HG03064 (cell line): Measurements from ENCODE around the gene B3GNT9.
A peak's percentile ranks its signal among the peaks of the same experiment; 100 is the strongest.

Source experiments
- ATAC-seq: cut with Tn5 transposase; IDR thresholded peaks from one replicate; pipeline ENCODE4 v1.9.1; 2021; ENCODE audit warnings: low read depth; ENCODE audit not compliant: unreplicated experiment

The B3GNT9 gene

GRCh38 chr16:67186550-67186950 is 35.8 kb upstream of the B3GNT9 start:
- no peak for ATAC-seq

- no peak for ATAC-seq
Observed at GRCh38 chr16:67185651-67186134, 34.9 kb upstream of the B3GNT9 start.

DNA sequence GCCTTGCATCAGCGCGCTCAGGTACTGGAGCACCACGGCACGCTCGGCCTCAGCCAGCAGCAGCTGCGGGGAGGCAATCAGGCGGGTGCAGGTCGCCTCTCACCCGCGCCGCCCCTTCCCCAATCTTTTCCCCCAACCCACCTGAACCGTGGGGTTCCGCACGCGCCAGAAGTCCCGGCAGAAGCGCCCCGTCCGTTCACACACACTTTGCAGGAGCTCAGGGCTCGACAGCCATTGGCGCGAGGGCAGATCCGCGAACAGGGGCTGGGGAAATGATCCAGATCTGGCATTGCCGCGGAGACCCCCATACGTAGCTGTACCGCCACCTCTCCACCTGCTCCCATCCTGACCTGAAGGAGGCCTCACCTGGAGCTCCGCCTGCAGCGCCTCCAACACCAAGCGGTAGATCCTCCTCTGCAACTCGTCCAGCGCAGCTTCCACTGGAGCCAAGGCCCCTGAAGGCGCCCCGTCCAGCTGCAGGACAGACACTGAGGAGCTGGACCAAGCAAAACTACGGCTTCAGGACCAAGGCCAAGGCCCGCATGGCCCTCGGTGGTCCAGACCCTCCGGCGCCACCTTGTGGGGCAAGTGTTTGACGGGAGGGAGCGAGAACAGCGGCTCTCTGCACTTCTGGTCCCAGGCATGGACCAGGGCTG is 34.3 kb upstream of the B3GNT9 start:
- no peak for ATAC-seq

GRCh38 chr16:67184453-67184994 is 33.7 kb upstream of the B3GNT9 start:
- ATAC-seq, result peak; percentile 10

DNA sequence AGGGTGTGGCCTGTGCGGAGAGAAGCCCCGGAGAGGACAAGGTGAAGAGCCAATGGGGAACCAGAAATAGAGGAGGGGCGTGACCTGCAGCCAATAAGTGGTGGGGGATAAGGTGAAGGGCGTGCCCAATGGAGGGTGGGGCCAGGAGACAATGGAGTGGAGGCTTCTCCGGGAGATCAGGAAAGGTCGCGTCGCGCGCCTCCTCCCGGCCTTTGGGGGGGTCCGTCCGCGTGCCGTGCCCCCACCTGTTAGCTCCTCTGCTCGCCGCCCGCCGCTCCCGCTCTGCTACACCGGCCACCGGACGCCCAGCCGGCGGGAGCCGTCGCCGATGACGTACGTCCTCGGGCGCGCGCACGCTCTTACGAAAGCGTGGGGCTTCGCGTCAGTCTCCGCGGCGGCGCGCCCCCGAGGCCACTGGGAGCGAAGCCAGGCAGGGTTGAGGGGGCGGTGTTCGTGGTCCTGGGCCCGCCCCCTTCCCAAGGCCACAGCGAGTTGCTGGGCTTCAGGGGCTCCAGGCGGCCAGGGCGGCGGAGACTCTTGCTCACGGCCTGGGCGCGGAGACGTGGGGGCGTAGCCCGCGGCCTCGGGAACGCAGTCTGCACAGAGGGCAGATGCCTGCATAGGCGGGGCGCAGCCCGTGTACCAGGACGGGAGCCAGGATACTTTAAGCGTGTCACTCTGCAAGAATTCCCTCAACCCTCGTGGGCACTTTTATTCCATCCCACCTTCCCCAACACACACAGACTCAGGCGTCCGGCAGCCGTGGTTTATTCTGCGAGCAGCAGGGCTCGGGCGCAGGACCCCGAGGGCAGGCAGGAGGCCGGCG is 33.0 kb upstream of the B3GNT9 start, which contains the start of gene MATCAP1:
Gene MATCAP1, minus strand, starts transcription at position 337 of the 826 bp plus-strand sequence. CDS start 3,353 bp downstream, outside the sequence.
- peak; percentile 87 for ATAC-seq

GRCh38 chr16:67183284-67183626 is 32.5 kb upstream of the B3GNT9 start:
- no peak for ATAC-seq

- no peak for ATAC-seq
Observed at GRCh38 chr16:67182288-67182687, 31.5 kb upstream of the B3GNT9 start.

DNA sequence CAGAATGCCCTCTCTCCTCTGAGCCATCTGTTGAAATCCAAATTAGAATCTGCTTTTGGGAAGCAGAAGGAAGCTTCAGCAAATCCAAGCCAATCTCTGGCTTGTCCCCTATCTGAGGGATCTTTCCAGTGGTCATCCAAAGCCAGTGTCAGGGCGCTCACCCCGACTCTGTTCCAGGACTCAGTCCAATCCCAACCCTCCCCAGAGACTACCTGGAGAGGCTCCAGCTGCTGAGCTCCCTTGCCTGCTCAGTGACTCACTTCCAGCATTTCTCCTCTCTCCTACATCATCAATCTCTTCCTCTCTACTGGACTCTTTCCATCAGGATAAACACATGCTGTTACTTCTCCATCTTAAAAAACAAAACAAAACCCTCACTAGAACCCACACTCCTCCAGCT is 30.5 kb upstream of the B3GNT9 start:
- no peak for ATAC-seq

DNA sequence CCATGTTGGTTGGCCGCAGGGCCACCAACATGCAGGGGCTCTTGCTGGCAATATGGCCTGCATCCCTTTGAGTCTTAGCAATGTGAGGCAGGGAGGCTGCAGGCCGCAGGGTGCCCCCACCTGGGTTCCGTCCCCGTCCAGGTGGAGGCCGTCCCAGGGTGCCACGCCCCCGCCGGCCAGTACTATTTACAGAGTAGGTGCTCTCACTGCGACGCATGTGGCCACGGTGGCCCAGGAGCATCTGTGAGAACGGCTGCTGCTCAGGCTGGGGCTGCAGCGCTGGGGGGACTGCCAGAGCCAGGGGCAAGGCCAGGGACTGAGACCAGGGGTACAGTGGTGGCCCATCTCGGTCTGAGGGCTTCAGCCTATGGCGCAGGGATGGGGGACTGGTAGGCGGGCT is 29.4 kb upstream of the B3GNT9 start:
- ATAC-seq, result no peak

DNA sequence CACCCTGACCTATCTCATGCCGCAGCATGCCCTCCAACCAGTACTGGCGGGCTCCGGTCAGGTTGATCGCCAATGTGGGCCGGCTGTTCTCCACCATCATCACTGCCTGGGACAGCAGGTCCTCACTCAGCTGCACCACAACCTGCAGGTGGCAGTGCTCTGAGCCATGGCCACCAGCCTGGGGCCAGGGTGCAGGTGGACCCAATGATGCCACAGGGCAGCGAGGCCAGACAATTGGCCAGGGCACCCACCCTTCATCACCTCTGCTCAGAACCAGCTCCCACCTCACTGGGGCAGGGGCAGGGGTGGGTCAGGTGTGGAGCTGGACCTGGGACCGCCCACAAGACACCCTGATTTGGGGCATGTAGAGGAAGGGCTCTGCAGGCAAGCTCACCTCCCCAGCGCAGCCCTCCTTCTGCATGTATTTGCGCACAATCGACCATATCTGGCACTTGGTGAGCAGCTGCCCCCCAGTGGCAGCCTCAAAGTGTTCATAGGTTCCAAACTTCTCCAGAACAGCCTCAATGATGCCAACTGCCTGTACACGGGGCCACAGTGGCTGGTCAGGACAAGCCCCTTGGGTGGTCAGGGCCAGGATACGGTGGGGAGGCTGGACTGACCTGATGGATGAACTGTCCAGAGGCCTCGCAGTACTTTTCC is 28.8 kb upstream of the B3GNT9 start:
- no peak for ATAC-seq

GRCh38 chr16:67177743-67178699 is 27.2 kb upstream of the B3GNT9 start:
- ATAC-seq, result no peak

GRCh38 chr16:67176662-67177061 is 25.9 kb upstream of the B3GNT9 start:
- ATAC-seq, result no peak

GRCh38 chr16:67174706-67175231 is 24.0 kb upstream of the B3GNT9 start:
- no peak for ATAC-seq

GRCh38 chr16:67173808-67174705 is 23.3 kb upstream of the B3GNT9 start:
- ATAC-seq, result no peak

GRCh38 chr16:67173323-67173722 is 22.5 kb upstream of the B3GNT9 start:
- ATAC-seq, result no peak

DNA sequence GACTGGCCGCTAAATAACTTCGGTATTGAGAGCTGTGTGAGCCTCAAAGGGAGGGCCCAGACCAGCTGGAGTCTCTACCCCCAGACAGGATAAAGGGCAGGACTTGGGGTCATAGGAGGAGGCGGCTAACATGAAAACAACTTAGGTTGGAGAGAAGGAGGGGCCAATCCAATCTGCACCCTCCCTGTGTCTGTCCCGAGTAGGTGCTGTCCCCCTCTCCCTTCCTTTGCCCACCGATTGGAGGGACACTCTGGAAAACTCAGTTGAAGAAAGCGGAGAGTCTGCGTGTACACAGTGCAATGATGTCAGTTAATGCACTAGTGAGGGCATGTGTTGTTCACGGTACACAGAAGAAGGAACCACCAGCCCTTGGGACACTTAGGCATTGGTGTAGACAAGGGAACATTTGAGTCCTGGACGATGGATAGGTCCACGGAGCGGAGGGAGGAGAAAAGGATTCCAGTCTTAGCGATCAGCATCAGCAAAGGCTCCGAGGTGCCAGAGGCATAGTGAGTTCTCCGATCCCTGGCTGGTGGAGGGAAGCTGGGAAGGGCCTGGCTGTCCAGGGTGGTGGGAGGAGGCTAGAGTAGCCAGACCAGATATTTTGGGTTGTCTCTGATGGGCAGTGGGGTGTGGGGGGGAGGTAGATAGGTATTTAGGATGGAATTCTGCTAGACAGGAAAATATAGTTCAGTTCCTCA is 20.3 kb upstream of the B3GNT9 start:
- no peak for ATAC-seq

DNA sequence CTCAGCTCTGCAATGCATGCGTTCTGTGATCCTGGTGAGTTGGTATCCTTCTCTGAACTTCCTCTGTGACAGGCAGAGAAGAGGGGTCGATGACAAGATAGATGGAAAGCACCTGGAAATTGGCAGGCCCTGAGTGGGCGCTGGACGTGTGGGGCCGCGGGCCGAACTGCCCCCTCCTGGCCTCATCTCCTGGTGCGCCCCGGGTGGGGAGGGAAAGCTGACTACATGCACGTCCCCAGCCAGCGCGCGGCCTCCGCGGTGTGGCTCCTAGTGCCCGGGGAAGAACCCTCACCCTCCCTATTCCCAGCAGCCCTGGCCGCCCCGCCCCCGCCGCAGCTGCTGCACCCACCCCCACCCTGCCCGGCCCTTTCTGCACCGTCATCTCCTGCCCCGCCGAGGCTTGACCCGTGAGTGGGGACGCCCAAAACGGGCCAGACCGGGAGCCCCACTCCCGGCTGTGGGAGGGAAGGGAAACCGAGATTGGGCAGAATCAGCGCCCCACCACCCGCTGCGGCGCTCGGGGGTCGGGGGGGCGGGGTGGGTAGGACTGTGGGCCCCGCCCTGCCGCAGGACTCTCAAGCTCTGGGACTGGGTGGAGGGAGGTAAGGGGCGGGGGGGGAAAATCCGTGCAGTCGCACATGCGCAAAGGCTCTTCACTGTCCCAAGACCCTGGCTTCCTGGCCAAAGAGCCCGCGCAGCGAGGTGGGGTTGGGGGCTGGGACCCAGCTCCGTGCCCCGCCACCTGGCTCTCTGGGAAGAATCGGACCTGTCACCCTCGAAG is 19.6 kb upstream of the B3GNT9 start, which contains the start of gene NOL3:
Gene NOL3, plus strand, starts transcription at position 371 of the 781 bp plus-strand sequence.
- ATAC-seq, result peak; percentile 39
